Measurements from ENCODE around the gene SKAP1. TPM values are rescaled to one million over a fixed set of nuclear protein-coding genes. Genes with fewer than 3 reads are reported as not detected.
A peak's percentile ranks its signal among the peaks of the same experiment; 100 is the strongest.

The SKAP1 gene
- total and polyA plus RNA-seq, 2 experiments from 2014 or later = 0.27 TPM; not detected in 1

GRCh38 chr17:48180842-48181629 is 249.0 kb downstream of the SKAP1 start:
- DNase-seq (ENCODE audit: low spot score) (no peak), ATAC-seq (0 out of 3 replicates have a peak, but pooled peaks have one; percentile 25)
- H3K9me2 ChIP-seq (ENCODE audit: insufficient read depth) = peaks cover 8% of the 10 kb centered on the region; the same call in 1 of the 2 replicates
- H3K27ac ChIP-seq (ENCODE audit: low read depth) = no peak overlapping the region
- H3K27me3 ChIP-seq (ENCODE audit: insufficient read depth) = no peaks in the 10 kb centered on the region
- Mint-ChIP-seq H3K9me3 (no peaks in the 10 kb centered on the region), H3K4me3 (no peak overlapping the region), H3K27me3 (ENCODE audit: insufficient read depth, low read depth, poor library complexity) (no peaks in the 10 kb centered on the region), H3K36me3 (ENCODE audit: low read depth) (no peaks in the 10 kb centered on the region), H3K27ac (no peak overlapping the region), H3K4me1 (peaks cover 23% of the 10 kb centered on the region)
- H3K4me3 ChIP-seq = no peak overlapping the region
- no peaks in the 10 kb centered on the region for H3K36me3 ChIP-seq (ENCODE audit: insufficient read depth)
- TF ChIP-seq ETS1 (IDR thresholded peaks at IDR 0.05) (no peak), CTCF (conservative IDR thresholded peaks at IDR 0.05; ENCODE audit: low read depth in 2 of 2) (peak in 1 of 2 experiments; percentile 19; a peak in 1 of 4 replicates), EZH2phosphoT487 (IDR thresholded peaks at IDR 0.05; ENCODE audit: unreplicated experiment) (no peak)
- no peak overlapping the region for H2AFZ ChIP-seq
- H3K79me2 ChIP-seq (replicated peaks; ENCODE audit: insufficient read depth) = no peaks in the 10 kb centered on the region
- H4K20me1 ChIP-seq (replicated peaks; ENCODE audit: insufficient read depth) = no peaks in the 10 kb centered on the region
- peaks cover 22% of the 10 kb centered on the region for H3K4me1 ChIP-seq (ENCODE audit: insufficient read depth)
- no peak overlapping the region for H3K4me2 ChIP-seq
- no peaks in the 10 kb centered on the region for H3F3A ChIP-seq (replicated peaks; ENCODE audit: low read depth)

- no peaks in the 10 kb centered on the region for H3K79me2 ChIP-seq (replicated peaks; ENCODE audit: insufficient read depth)
- DNase-seq (ENCODE audit: low spot score) (no peak), ATAC-seq (no peak)
- Mint-ChIP-seq H3K36me3 (ENCODE audit: low read depth) (no peaks in the 10 kb centered on the region), H3K27me3 (ENCODE audit: insufficient read depth, low read depth, poor library complexity) (no peaks in the 10 kb centered on the region), H3K27ac (no peak overlapping the region), H3K4me1 (peaks cover 20% of the 10 kb centered on the region), H3K4me3 (no peak overlapping the region), H3K9me3 (no peaks in the 10 kb centered on the region)
- H3K9me2 ChIP-seq (ENCODE audit: insufficient read depth) = peaks cover 8% of the 10 kb centered on the region; the same call in 1 of the 2 replicates
- H3K4me2 ChIP-seq = 0 out of 2 replicates have a peak overlapping the region, but pooled peaks have one; percentile 5
- no peak overlapping the region for H2AFZ ChIP-seq
- H3K36me3 ChIP-seq (ENCODE audit: insufficient read depth) = no peaks in the 10 kb centered on the region
- no peaks in the 10 kb centered on the region for H4K20me1 ChIP-seq (replicated peaks; ENCODE audit: insufficient read depth)
- H3K4me3 ChIP-seq = no peak overlapping the region
- H3K4me1 ChIP-seq (ENCODE audit: insufficient read depth) = peaks cover 22% of the 10 kb centered on the region
- H3K27ac ChIP-seq (ENCODE audit: low read depth) = no peak overlapping the region
- no peaks in the 10 kb centered on the region for H3K27me3 ChIP-seq (ENCODE audit: insufficient read depth)
- no peaks in the 10 kb centered on the region for H3F3A ChIP-seq (replicated peaks; ENCODE audit: low read depth)
- TF ChIP-seq POLR2AphosphoS5 (IDR thresholded peaks at IDR 0.05; ENCODE audit: low read depth) = no peak
- TF ChIP-seq ZNF114 (CRISPR knock-in tag; IDR thresholded peaks at IDR 0.05) = no peak
- no peak for TF ChIP-seq EZH2phosphoT487 (IDR thresholded peaks at IDR 0.05; ENCODE audit: unreplicated experiment)
- no peak for TF ChIP-seq ZNF462 (CRISPR knock-in tag; IDR thresholded peaks at IDR 0.05)
- no peak for TF ChIP-seq CREB1 (CRISPR knock-in tag; IDR thresholded peaks at IDR 0.05; ENCODE audit: low read depth)
- no peak for TF ChIP-seq ETS1 (IDR thresholded peaks at IDR 0.05)
Observed at GRCh38 chr17:48179071-48179945, 250.7 kb downstream of the SKAP1 start.

Measured in GM23338 (cell line).